Testis (tissue), 2 donors: ENCODE measurements around the gene HSD17B1.

Source experiments
- POLR2A ChIP-seq: fragments of 450-650 bp; IDR thresholded peaks from one replicate; pipeline ENCODE4 v1.6.1; 2017; ENCODE audit warnings: antibody characterized with exemption, mild to moderate bottlenecking, moderate library complexity
- TF ChIP-seq, protein P1 (sequence below), 3 experiments: fragments of 450-650 bp in 2 of 3; fragments of 200-600 bp in 1 of 3; sonication (generic) in 1 of 3; IDR thresholded peaks; one replicate each; pipeline ENCODE4 v1.5.1; 2016 to 2019; ENCODE audit warnings: antibody characterized with exemption in 3 of 3, mild to moderate bottlenecking in 2 of 3, moderate library complexity in 1 of 3

DNA sequence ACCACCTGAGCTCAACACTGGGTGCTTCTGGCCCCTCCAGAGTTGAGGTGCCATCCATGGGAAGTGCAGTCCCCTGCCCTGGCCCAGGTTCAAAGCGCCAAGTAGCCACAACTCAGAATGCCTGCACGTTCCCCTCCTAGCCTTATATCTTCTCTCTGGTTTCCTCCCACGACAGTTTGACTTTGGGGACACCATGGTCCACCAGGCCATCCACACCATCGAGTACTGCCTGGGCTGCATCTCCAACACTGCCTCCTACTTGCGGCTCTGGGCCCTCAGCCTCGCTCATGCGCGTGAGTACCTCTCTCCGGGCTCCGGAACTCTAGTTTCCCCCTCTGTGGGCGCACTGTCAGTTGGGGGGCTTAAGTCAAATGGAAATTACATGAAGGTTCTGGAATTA is 39.0 kb upstream of the HSD17B1 start:
- TF ChIP-seq, protein P1, sequence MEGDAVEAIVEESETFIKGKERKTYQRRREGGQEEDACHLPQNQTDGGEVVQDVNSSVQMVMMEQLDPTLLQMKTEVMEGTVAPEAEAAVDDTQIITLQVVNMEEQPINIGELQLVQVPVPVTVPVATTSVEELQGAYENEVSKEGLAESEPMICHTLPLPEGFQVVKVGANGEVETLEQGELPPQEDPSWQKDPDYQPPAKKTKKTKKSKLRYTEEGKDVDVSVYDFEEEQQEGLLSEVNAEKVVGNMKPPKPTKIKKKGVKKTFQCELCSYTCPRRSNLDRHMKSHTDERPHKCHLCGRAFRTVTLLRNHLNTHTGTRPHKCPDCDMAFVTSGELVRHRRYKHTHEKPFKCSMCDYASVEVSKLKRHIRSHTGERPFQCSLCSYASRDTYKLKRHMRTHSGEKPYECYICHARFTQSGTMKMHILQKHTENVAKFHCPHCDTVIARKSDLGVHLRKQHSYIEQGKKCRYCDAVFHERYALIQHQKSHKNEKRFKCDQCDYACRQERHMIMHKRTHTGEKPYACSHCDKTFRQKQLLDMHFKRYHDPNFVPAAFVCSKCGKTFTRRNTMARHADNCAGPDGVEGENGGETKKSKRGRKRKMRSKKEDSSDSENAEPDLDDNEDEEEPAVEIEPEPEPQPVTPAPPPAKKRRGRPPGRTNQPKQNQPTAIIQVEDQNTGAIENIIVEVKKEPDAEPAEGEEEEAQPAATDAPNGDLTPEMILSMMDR (IDR thresholded peaks at IDR 0.05): no peak
- no peak for TF ChIP-seq POLR2A
